Sciatic nerve (tissue), 2 donors: ENCODE measurements around the gene NUTM1. TPM values are rescaled to one million over a fixed set of nuclear protein-coding genes. Genes with fewer than 3 reads are reported as not detected.
"Not testable (repeated sequence)": the region's sequence is repeated elsewhere in the genome, so short reads cannot be mapped to it uniquely, and the experiment has no call there.

Source experiments
- ATAC-seq: fragments of 200-7000 bp; cut with Tn5 transposase; one replicate; pipeline ENCODE4 v1.9.1; 2020; ENCODE audit warnings: mild to moderate bottlenecking, moderate library complexity
- DNase-seq: peaks from one replicate; pipeline ENCODE4 v3.0.0-alpha.2; 2020; ENCODE audit warnings: low spot score
- intact Hi-C: fragments of 100-400 bp; cut with DNase I; formaldehyde crosslinking; loops from one replicate; pipeline ENCODE4 v1.14.2; 2022
- microRNA-seq: library from miRNA; unstranded; fragments of <30 nt; microRNA quantifications from one replicate; pipeline ENCODE4 v1.2.0, GENCODE V29; 2020
- total RNA-seq: library from RNA; stranded (reverse); fragmentation: NEBNext Ultra II Directional; extraction: Animal tissue kit (Norgen Biotek cat#: 25700); gene quantifications from one replicate; pipeline ENCODE4 v1.2.1, GENCODE V29; 2021
- donor health status: DM: no; HTN: no; CAD: no.
- donor health status: DM: no; HTN: no; CAD: no.

The NUTM1 gene
- total RNA-seq, 1 donor from 2014 or later = not detected

GRCh38 chr15:34392981-34393380 lies 49.9 kb downstream of the NUTM1 start:
- ATAC-seq, intact Hi-C loops, DNase-seq: not testable (repeated sequence)

GRCh38 chr15:34397637-34398259 lies 54.6 kb downstream of the NUTM1 start:
- ATAC-seq, intact Hi-C loops, DNase-seq: not testable (repeated sequence)

GRCh38 chr15:34403160-34403598 lies 60.1 kb downstream of the NUTM1 start:
- DNase-seq, intact Hi-C loops, ATAC-seq: not testable (repeated sequence)

- intact Hi-C loops, DNase-seq, ATAC-seq: not testable (repeated sequence)
Observed at GRCh38 chr15:34403899-34404298, 60.8 kb downstream of the NUTM1 start.

Small RNA genes within 50 kb of the gene (microRNA-seq; reads per million reads assigned to microRNA genes)
- not detected for gene MIR1233-1

Other genes with a start within 250 kb of the NUTM1 start
- 62.9 TPM for gene EMC7, start 241.5 kb upstream of the NUTM1 start, total RNA-seq
- gene PGBD4, start 241.2 kb upstream of the NUTM1 start, total RNA-seq = 1.9 TPM
- gene KATNBL1, start 133.2 kb upstream of the NUTM1 start, total RNA-seq = 80.7 TPM
- 73.9 TPM for gene EMC4, start 118.3 kb upstream of the NUTM1 start, total RNA-seq
- gene SLC12A6, start 5.5 kb upstream of the NUTM1 start, total RNA-seq = 28.8 TPM
- 90.2 TPM for gene NOP10, start 179 bp upstream of the NUTM1 start, total RNA-seq
- 69.0 TPM for gene LPCAT4, start 23.9 kb downstream of the NUTM1 start, total RNA-seq
- 124 TPM for gene GOLGA8A, start 94.5 kb downstream of the NUTM1 start, total RNA-seq
- 112 TPM for gene GOLGA8B, start 240.3 kb downstream of the NUTM1 start, total RNA-seq